Measurements from ENCODE around the gene CLDN20. TPM values are rescaled to one million over a fixed set of nuclear protein-coding genes. Genes with fewer than 3 reads are reported as not detected.

The CLDN20 gene
- total and polyA plus RNA-seq, 2 donors (not counting 1 experiment from before 2014, with no cell fraction given) = not detected

DNA sequence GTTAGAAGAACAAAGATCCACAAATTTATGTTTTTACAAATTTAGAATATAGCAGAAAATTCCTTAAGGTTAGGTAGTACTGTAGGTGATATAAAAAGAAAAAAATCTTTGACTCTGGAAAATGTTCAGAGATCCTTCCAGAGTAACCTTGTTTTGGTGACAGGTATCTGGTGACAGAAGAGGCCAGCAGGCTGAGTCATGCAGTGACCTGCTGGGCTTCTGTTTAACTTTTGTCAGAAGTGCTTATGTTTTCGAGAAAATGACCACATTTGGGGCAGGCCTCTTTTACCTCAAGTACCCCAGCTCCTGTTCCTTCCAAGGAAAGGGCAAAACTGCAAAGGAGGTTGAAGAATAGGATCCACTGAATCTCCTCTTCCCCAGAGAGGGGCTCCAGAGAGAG lies 10.5 kb upstream of the CLDN20 start:
- Histone ChIP-seq H3K27me3 (ENCODE audit: control insufficient read depth, insufficient read depth, low read length) (no peaks in the 10 kb centered on the region), H3K4me1 (ENCODE audit: control insufficient read depth, extremely low read depth, insufficient read depth, low read length) (peaks cover under 1% of the 10 kb centered on the region), H3K9ac (ENCODE audit: insufficient read depth, low read length) (no peak overlapping the region), H2AFZ (ENCODE audit: low read length) (no peak overlapping the region), H3K4me2 (ENCODE audit: extremely low read depth, insufficient read depth, low read length) (no peak overlapping the region), H3K4me3 (replicated peaks in 1 of 4; ENCODE audit: control extremely low read depth in 1 of 4, insufficient read depth in 1 of 4, low read depth in 3 of 4, low read length in 4 of 4) (no peak overlapping the region), H4K20me1 (ENCODE audit: control insufficient read depth, extremely low read depth, insufficient read depth, low read length) (no peaks in the 10 kb centered on the region), H3K9me3 (ENCODE audit: control insufficient read depth, insufficient read depth, low read depth, low read length) (no peaks in the 10 kb centered on the region), H3K79me2 (ENCODE audit: control insufficient read depth, insufficient read depth, low read length) (no peaks in the 10 kb centered on the region), H3K36me3 (ENCODE audit: control insufficient read depth, insufficient read depth, low read length) (peaks cover 17% of the 10 kb centered on the region), H3K27ac (ENCODE audit: insufficient read depth, low read length) (no peak overlapping the region)
- no peak for DNase-seq (ENCODE audit: low read depth in 2 of 2)
- TF ChIP-seq, protein P1, sequence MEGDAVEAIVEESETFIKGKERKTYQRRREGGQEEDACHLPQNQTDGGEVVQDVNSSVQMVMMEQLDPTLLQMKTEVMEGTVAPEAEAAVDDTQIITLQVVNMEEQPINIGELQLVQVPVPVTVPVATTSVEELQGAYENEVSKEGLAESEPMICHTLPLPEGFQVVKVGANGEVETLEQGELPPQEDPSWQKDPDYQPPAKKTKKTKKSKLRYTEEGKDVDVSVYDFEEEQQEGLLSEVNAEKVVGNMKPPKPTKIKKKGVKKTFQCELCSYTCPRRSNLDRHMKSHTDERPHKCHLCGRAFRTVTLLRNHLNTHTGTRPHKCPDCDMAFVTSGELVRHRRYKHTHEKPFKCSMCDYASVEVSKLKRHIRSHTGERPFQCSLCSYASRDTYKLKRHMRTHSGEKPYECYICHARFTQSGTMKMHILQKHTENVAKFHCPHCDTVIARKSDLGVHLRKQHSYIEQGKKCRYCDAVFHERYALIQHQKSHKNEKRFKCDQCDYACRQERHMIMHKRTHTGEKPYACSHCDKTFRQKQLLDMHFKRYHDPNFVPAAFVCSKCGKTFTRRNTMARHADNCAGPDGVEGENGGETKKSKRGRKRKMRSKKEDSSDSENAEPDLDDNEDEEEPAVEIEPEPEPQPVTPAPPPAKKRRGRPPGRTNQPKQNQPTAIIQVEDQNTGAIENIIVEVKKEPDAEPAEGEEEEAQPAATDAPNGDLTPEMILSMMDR (conservative IDR thresholded peaks at IDR 0.05 in 1 of 2, IDR thresholded peaks at IDR 0.05 in 1 of 2; ENCODE audit: low read depth in 1 of 2, low read length in 2 of 2) = no peak
- no peak for TF ChIP-seq EZH2 (IDR thresholded peaks at IDR 0.05; ENCODE audit: low read length, missing control alignments)

DNA sequence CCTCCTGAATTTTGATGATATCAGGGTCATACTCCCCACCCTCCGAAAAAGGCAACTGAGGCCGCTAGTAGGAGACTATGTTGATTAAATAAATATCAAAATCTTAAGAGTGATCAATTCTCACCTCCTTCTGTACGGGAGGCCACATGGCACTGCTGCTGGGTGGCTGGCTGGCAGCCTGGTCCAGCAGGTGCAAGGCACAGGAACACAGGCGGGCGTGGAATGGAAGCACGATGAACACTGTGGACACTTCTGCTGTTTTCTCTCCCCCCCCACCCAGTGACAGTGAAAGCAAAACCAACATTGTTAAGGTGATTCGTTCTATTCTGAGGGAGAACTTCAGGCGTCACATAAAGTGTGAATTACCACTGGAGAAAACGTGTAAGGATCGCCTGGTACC lies 9.7 kb upstream of the CLDN20 start:
- no peak for DNase-seq (ENCODE audit: low read depth in 2 of 2)
- no peak for TF ChIP-seq EZH2 (IDR thresholded peaks at IDR 0.05; ENCODE audit: low read length, missing control alignments)
- TF ChIP-seq, protein P1 (conservative IDR thresholded peaks at IDR 0.05 in 1 of 2, IDR thresholded peaks at IDR 0.05 in 1 of 2; ENCODE audit: low read depth in 1 of 2, low read length in 2 of 2) = no peak
- H3K9ac ChIP-seq (ENCODE audit: insufficient read depth, low read length) = no peak overlapping the region
- no peak overlapping the region for H3K4me3 ChIP-seq (replicated peaks in 1 of 4; ENCODE audit: control extremely low read depth in 1 of 4, insufficient read depth in 1 of 4, low read depth in 3 of 4, low read length in 4 of 4)
- no peak overlapping the region for H3K27ac ChIP-seq (ENCODE audit: insufficient read depth, low read length)
- no peaks in the 10 kb centered on the region for H3K79me2 ChIP-seq (ENCODE audit: control insufficient read depth, insufficient read depth, low read length)
- peaks cover 20% of the 10 kb centered on the region for H3K36me3 ChIP-seq (ENCODE audit: control insufficient read depth, insufficient read depth, low read length)
- no peaks in the 10 kb centered on the region for H3K4me1 ChIP-seq (ENCODE audit: control insufficient read depth, extremely low read depth, insufficient read depth, low read length)
- no peak overlapping the region for H2AFZ ChIP-seq (ENCODE audit: low read length)
- no peak overlapping the region for H3K4me2 ChIP-seq (ENCODE audit: extremely low read depth, insufficient read depth, low read length)
- H3K27me3 ChIP-seq (ENCODE audit: control insufficient read depth, insufficient read depth, low read length) = no peaks in the 10 kb centered on the region
- H3K9me3 ChIP-seq (ENCODE audit: control insufficient read depth, insufficient read depth, low read depth, low read length) = no peaks in the 10 kb centered on the region
- H4K20me1 ChIP-seq (ENCODE audit: control insufficient read depth, extremely low read depth, insufficient read depth, low read length) = no peaks in the 10 kb centered on the region

DNA sequence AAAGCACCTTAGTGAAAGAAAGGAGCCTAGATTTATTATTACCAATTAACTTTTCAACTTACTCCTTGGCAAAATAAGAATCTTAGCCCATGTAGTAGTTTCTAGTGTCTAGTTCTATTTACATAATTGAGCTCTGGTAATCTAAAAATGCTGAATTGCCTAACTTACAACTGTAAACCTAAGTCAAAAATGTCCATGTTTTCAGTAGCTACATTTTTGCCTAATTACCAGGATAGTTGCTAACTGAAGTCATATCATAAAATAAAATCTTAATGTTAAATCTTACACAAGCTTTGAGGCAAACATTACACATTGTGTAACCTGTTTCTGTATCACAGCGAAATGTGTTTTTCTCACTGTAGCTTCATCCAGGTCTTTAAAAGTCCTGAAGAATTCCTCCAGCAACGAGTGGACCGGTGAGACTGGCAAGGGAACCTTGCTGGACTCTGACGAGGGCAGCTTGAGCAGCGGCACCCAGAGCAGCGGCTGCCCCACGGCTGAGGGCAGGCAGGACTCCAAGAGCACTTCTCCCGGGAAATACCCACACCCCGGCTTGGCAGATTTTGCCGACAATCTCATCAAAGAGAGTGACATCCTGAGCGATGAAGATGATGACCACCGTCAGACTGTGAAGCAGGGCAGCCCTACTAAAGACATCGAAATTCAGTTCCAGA lies 7.6 kb upstream of the CLDN20 start:
- TF ChIP-seq, protein P1 (conservative IDR thresholded peaks at IDR 0.05 in 1 of 2, IDR thresholded peaks at IDR 0.05 in 1 of 2; ENCODE audit: low read depth in 1 of 2, low read length in 2 of 2) = no peak
- TF ChIP-seq EZH2 (IDR thresholded peaks at IDR 0.05; ENCODE audit: low read length, missing control alignments) = no peak
- H3K27ac ChIP-seq (ENCODE audit: insufficient read depth, low read length) = no peak overlapping the region
- no peak overlapping the region for H3K4me2 ChIP-seq (ENCODE audit: extremely low read depth, insufficient read depth, low read length)
- H4K20me1 ChIP-seq (ENCODE audit: control insufficient read depth, extremely low read depth, insufficient read depth, low read length) = no peaks in the 10 kb centered on the region
- H3K79me2 ChIP-seq (ENCODE audit: control insufficient read depth, insufficient read depth, low read length) = no peaks in the 10 kb centered on the region
- no peak overlapping the region for H3K9ac ChIP-seq (ENCODE audit: insufficient read depth, low read length)
- DNase-seq (ENCODE audit: low read depth in 2 of 2) = no peak
- H3K4me3 ChIP-seq (replicated peaks in 1 of 4; ENCODE audit: control extremely low read depth in 1 of 4, insufficient read depth in 1 of 4, low read depth in 3 of 4, low read length in 4 of 4) = no peak overlapping the region
- no peaks in the 10 kb centered on the region for H3K4me1 ChIP-seq (ENCODE audit: control insufficient read depth, extremely low read depth, insufficient read depth, low read length)
- peaks cover 16% of the 10 kb centered on the region for H3K36me3 ChIP-seq (ENCODE audit: control insufficient read depth, insufficient read depth, low read length)
- H3K9me3 ChIP-seq (ENCODE audit: control insufficient read depth, insufficient read depth, low read depth, low read length) = no peaks in the 10 kb centered on the region
- no peak overlapping the region for H2AFZ ChIP-seq (ENCODE audit: low read length)
- H3K27me3 ChIP-seq (ENCODE audit: control insufficient read depth, insufficient read depth, low read length) = no peaks in the 10 kb centered on the region

All from fibroblast of lung (primary cell).